Upper lobe of left lung (tissue), 4 donors: ENCODE results near the gene PBRM1.

Experiments
- CTCF ChIP-seq, 6 experiments: fragments of 450-650 bp in 4 of 6; fragments of 200-600 bp in 2 of 6; sonication (generic) in 2 of 6; IDR thresholded peaks; one replicate each; pipeline ENCODE4 v1.5.1; 2016 to 2019; ENCODE audit warnings: antibody characterized with exemption in 6 of 6
- POLR2A ChIP-seq, 4 donors: fragments of 450-650 bp; IDR thresholded peaks; one replicate each; pipeline ENCODE4 v1.5.1; 2016 to 2017; ENCODE audit warnings: antibody characterized with exemption in 4 of 4, mild to moderate bottlenecking in 2 of 4
- POLR2AphosphoS5 ChIP-seq, 2 donors: sonication (generic); formaldehyde crosslinking; IDR thresholded peaks; one replicate each; pipeline ENCODE4 v1.5.1; 2017; ENCODE audit warnings: antibody characterized with exemption in 2 of 2

GRCh38 chr3:52608337-52608736, 77.4 kb downstream of the PBRM1 start:
- TF ChIP-seq POLR2A (IDR thresholded peaks at IDR 0.05) (no peak), CTCF (IDR thresholded peaks at IDR 0.05) (no peak), POLR2AphosphoS5 (IDR thresholded peaks at IDR 0.05) (no peak)
